ENCODE data around the gene WWOX.

DNA sequence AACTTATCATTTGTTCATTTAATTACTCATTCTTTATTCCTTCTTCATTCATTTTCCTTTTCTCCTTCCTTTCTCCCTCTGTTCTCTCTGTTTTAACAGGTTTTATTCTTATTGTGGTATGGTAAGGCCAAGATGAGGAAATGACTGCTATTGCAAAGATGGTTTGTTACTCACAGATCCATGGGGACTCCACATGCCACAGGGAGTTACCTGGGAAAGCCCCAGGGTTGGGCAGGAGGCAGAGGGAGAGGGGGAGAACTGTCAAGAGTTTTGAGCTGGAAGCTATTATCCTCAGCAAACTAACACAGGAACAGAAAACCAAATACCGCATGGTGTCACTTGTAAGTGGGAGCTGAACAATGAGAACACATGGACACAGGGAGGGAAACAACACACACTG, 453.3 kb downstream of the WWOX start:
- TF ChIP-seq, protein P1, sequence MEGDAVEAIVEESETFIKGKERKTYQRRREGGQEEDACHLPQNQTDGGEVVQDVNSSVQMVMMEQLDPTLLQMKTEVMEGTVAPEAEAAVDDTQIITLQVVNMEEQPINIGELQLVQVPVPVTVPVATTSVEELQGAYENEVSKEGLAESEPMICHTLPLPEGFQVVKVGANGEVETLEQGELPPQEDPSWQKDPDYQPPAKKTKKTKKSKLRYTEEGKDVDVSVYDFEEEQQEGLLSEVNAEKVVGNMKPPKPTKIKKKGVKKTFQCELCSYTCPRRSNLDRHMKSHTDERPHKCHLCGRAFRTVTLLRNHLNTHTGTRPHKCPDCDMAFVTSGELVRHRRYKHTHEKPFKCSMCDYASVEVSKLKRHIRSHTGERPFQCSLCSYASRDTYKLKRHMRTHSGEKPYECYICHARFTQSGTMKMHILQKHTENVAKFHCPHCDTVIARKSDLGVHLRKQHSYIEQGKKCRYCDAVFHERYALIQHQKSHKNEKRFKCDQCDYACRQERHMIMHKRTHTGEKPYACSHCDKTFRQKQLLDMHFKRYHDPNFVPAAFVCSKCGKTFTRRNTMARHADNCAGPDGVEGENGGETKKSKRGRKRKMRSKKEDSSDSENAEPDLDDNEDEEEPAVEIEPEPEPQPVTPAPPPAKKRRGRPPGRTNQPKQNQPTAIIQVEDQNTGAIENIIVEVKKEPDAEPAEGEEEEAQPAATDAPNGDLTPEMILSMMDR (IDR thresholded peaks at IDR 0.05): no peak
- no peak for TF ChIP-seq POLR2AphosphoS5 (IDR thresholded peaks at IDR 0.05)
- no peak for TF ChIP-seq POLR2A (IDR thresholded peaks at IDR 0.05)

Data from gastroesophageal sphincter (tissue), 3 donors.